Hematopoietic multipotent progenitor cell treated with erythropoietin and hydrocortisone succinate and interleukin-3 and kit ligand, for 17 days (in vitro differentiated cells): ENCODE measurements around the gene PRPH.
"Not testable (repeated sequence)": the region's sequence is repeated elsewhere in the genome, so short reads cannot be mapped to it uniquely, and the experiment has no call there.

Experiments used
- DNase-seq: peaks from one replicate; pipeline ENCODE4 v3.0.0-alpha.2; 2015; ENCODE audit warnings: low spot score

The PRPH gene

DNA sequence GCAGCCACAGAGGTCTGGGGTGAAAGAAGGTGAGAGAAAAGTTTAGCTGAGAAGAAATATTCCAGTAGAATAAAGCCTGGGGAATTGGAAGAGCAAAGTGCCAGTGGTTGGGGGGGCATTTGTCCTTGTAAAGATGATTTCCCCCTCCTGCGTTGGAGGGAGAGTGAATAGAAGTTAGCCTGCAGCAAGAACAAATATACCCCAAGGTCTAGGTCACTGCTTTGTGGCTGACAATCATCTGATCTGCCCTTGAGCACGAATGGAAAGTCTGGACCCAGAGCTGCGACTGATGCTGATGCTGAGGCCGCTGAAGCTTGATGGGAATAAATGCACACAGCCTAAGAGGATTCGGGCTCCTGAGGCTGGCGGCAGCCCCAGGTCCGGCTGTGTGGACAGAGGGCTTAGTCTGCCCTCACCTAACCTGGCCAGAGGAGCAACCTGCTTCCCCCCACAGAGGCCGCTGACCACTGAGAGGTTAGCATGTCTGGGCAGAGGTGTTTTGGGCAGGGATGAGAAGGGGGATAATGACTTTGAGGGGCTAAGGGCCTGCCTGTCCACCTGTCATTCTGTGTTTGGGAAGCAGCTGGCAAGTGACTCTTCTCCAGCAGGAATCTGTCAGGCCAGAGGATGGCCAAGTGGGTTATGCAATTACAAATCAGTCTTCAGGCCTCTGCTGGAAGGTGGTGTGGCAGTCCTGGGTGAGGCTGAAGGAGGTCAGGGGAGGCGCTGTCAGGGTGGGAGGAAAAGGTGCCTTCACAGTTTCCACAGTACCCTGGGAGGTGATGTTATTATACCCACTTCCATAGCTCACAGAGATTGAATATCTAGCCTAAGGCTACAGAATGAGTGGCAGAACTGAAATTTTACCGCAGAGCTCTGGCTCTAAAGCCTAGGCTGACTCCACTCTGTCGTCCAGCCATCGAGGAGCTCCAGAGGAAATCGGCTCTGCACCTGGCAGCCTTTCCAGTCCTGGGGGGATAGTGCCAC lies 18.4 kb upstream of the PRPH start:
- DNase-seq: no peak

DNA sequence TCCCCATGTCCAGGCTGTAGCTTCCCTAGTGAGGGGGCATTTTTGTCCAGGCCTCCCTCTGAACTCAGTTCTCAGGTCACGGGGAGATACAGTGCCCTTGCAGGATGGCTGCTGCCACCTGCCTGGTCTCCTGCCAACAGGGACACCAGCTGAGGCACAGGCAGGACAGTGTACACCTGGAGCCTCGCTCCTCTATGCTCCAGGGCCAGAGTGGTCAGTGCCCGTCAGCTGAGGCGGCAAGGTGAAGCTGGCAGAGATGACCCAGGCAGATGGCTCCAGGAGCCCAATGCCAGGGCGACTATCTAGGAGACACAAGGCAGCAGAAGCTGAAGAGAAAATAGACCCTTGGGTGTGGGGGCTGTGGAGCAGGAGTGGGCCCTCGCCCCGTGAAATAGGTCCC lies 17.5 kb upstream of the PRPH start:
- DNase-seq: no peak

DNA sequence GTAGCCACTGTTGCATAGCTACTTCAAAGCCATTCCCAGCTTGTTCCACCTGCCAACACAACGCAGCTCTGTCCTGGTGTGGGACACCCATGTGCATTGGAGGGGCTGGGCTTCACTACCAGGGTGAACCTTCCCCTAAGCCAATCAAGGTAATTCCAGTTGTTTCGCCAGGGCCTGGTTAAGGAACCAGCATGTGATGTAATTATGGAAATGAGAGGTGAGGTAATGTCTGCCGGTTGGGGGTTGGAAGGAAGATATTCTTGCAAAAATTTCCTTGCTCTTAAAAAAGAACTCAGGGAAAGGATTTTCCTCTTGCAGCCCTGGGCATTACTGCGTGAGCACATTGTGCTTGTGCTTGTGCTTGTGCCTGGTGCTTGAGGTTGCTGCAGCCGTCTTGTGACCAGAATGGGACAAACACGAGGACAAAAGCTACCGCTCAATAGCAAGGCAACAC lies 15.2 kb upstream of the PRPH start:
- DNase-seq: no peak

DNA sequence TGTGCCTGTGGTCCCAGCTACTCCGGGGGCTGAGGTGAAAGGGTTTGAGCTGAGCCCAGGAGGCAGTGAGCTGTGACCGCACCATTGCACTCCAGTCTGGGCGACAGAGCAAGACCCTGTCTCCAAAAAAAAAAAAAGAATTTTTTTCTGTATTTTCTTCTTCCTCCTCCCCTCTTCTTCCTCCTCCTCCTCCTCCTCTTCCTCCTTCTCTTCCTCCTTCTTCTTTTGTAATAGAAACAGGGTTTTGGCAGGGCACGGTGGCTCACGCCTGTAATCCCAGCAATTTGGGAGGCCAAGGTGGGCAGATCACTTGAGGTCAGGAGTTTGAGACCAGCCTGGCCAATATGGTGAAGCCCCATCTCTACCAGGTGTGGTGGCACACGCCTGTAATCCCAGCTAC lies 14.4 kb upstream of the PRPH start:
- not testable (repeated sequence) for DNase-seq

DNA sequence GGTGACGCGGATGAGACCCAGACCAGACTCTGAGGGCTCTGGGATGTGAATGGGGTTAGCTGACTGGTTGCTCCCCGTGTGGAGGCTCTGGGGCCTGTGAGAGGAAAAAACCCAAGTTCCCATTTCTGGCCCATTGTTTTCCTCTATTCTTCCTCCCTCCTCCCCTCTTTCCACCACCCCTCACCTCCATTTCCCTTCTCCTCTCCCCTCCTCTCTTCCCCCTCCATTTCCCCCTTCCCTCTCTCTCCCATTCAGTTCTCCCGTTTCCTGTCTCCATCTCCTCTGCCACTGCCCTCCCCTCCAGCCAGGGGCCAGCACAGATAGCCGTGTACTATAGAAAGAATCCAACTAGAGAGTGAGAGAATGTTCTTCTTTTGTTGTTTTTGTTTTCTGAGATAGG lies 12.6 kb upstream of the PRPH start:
- no peak for DNase-seq

DNA sequence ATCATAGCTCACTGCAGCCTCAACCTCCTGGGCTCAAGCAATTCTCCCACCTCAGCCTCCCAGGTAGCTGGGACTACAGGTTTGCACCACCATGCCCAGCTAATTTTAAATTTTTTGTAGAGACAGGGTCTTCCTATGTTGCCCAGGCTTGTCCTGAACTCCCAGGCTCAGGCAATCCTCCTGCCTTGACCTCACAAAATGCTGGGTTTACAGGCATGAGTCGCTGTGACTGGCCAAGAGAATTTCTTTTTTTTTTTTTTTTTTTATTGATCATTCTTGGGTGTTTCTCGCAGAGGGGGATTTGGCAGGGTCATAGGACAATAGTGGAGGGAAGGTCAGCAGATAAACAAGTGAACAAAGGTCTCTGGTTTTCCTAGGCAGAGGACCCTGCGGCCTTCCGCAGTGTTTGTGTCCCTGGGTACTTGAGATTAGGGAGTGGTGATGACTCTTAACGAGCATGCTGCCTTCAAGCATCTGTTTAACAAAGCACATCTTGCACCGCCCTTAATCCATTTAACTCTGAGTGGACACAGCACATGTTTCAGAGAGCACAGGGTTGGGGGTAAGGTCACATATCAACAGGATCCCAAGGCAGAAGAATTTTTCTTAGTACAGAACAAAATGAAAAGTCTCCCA lies 12.1 kb upstream of the PRPH start:
- not testable (repeated sequence) for DNase-seq

DNA sequence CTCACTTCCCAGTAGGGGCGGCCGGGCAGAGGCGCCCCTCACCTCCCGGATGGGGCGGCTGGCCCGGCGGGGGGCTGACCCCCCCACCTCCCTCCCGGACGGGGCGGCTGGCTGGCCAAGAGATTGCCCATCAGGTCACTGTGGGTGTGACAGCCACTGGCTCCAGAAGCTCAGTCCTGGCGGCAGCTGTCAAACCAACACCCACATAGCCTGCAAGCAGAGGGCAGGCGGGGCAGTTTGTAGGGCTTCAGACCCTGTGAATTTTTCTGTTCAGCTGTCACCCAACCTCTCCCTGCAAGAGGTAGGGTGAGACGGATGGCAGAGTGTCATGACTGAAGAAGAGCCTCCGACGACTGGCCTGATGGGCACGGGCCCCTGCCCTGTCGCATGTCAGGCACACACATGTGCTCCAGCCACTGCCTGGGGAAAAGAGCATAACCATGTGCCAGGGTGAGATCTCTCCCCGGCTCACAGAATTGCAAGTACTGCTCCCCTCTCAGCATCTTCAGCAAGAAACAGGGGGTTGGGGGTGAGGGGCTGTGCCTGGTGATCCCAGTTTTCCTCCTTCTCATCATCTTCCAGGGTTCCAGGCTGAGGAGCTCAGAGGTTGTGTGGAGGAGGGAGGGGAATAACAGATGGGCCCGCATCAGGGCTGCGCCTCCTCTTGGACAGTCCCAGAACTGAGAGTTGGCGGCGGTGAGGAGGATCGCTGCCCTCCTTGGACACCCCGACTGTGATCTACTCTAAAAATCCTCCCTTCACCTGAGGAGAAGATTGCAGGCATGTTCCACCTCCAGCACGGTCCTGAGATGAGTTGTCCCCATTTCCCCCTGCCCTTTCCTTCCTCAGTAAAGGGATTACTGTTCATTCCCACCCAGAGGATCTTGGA lies 11.2 kb upstream of the PRPH start:
- no peak for DNase-seq

DNA sequence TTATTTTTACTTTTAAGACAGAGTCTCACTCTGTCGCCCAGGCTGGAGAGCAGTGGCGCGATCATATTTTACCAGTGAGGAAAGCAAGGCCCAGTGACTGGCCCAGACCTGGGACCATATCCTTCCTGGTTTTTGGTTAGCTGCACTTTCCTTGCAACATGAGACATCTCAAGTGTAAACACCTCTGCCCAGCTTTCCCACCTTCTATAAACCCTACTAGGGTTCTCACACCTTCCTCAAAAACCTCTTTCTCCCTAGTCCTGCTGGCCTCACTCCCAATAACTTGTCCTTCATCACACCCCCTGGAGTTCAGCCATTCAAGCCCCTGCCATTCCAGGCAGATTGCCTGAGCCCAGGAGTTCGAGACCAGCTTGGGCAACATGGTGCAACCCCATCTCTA lies 10.3 kb upstream of the PRPH start:
- DNase-seq: no peak

DNA sequence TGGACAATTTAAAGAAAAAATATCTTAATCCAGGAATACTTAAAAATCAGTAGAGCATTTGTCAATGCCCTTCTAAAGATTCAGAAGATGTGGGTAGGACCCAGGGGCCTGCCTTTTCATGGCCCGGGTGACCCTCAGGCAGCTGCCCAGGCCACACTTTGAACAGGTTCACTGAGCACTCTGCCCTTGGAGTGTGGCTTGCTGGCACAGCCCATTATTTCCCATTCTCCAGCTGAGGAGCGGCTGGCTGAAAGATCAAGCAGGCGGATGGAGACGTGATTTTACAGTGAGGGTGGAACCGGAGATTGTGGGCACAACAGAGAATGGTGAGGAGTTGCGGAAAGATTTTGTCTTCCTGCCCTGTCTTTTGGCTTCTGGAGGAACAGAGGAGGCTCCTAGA lies 7.1 kb upstream of the PRPH start:
- no peak for DNase-seq

DNA sequence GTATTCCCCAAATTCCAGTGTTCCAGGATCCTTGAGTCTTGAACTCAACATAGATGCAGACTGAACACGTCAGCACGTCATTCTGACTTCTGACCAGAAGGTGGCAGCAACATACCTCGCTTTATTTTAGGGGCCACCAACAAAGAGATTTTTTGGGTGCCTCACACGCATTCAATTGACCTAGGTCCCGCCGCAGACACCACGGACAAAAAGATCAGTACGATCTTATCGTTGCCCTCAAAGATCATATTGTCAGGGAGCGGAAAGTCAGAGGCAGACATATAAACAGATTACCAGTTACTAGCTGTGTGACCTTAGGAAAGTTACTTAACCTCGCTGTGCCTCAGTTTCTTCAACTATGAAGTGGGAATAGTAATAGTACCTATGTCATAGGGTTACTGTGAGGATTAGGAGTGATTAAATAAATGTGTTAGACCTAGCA lies 6.5 kb upstream of the PRPH start:
- DNase-seq: peak; percentile 77

DNA sequence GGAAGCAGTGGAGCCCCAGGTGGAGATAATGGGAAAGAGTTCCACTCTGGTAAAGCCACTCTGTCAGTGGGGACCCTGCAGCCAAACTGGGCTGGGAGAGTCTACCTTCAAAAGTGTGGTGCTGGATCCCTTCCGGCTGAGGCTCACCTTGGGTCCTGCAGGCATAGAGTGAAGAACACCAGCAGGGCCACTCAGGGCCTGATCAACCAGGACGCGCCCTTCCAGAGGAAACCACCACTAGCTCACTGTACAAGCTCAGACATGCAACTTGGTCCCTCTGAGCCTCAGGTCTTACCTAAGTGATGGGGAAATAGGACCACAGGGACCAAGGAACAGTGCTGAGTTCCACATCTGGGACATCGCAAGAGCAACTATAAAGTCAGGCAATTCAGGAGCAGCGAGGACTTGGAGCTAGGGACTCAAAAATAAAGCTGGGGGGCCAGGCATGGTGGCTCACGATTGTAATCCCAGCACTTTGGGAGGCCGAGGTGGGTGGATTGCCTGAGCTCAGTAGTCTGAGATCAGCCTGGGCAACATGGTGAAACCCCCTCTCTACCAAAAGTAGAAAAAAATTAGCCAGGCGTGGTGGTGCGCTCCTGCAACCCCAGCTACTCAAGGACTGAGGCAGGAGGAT lies 5.9 kb upstream of the PRPH start:
- DNase-seq: no peak

DNA sequence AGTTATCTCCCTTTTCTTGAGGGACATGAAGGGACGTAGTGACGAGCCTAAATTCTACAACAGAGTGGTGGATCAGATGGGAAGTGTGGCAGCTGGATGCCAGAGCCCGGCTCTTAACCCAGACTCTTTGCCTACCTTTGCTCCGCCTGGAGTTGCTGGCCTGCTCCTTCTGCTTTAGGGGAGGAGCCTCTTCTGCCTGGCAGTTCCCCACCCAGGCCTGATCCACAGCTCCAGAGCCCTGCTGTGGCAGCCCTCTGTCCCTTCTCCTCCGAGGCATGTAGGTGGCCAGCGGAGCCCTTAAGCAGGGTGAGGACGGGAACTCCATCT lies 2.3 kb upstream of the PRPH start:
- DNase-seq: no peak

DNA sequence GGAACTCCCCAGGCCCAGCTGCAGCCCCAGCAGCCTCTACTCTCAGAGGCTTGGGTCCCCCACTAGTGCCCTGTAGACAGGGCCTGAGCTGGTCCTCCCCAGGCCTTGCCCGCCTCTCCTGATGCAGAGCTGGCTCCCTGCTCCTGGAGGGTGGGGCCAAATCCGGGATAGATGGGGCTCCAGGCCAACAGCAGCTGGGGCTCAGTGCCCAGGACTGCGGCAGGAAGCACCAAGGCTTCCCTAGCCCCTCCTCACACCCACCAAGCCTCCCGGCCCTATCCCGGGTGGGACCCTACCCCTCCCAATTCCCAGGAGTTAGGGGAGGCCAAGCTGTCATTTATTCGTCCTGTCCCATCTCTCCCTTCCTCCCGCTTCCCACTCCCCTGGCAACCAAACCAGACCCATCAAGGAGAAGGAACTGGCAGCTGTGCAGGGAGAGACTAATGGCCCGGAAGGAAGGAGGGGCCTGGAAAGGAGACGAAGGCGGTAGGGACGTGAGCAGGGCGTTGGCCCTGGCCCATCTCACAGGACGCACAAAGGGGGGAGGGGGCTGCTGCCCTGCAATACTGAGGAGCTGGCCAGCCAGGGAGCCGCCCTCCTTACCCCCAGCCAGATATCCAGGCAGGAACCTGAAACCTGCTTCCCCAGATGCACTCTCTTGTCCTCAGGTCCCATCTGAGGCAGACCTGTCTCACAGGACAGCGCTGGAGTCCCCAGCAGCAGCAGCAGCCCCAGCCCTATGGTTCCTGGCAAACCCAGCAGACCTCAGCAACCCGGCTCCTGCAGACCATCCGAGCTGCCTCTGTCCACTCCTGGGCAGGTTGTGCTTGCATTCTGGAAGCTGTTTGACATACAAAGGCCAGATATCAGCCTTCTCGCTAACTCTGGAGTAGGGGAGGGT lies 1.6 kb upstream of the PRPH start:
- DNase-seq: no peak

DNA sequence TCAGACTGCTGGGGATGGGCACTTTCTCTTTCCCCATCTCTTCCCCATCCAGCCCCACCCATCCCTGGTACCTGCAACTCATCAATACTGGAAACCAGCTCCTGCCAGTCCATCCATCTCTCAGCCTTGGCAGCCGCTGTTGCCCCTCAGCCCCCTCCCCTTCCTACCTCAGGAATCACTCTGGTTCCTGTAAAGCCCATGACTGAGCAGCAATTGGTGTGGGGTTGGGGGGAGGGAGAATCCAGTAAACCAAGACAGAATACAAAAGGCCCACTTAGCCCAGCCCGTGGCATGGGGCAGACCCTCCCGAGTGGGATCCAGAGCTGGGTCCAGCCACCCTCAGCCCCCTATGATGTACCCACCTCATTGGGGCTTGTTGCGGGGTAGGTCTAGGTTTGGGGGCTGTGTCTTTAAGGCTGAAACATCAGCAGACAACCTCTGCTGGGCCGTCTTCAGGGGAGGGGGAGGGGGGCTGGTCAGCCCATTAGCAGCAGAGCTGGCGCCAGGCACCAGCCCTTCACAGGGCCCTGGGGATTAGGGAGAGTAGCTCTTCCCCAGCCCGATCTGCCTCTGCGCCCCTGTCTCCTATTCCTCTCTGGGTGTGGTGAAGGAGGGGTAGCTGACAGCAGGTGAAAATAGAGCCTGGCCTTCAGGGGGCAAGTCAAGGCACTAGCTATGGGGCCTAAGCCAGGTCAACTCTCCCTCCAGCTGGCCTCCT lies 702 bp upstream of the PRPH start:
- DNase-seq: no peak

DNA sequence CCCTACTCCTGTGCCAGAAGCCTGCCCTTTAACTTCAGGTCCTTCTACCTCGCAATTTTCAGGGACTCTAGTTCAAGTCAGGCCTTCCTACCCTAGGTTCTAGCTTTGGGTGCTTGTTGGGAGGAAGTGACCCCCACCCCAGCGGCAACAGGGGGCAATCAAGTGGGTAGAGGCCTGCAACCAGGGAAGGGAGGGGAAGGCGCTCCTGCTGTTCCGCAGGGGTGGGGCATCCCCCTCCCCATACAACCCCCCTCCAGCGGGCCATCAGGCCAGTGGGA lies 204 bp upstream of the PRPH start:
- DNase-seq: no peak

DNA sequence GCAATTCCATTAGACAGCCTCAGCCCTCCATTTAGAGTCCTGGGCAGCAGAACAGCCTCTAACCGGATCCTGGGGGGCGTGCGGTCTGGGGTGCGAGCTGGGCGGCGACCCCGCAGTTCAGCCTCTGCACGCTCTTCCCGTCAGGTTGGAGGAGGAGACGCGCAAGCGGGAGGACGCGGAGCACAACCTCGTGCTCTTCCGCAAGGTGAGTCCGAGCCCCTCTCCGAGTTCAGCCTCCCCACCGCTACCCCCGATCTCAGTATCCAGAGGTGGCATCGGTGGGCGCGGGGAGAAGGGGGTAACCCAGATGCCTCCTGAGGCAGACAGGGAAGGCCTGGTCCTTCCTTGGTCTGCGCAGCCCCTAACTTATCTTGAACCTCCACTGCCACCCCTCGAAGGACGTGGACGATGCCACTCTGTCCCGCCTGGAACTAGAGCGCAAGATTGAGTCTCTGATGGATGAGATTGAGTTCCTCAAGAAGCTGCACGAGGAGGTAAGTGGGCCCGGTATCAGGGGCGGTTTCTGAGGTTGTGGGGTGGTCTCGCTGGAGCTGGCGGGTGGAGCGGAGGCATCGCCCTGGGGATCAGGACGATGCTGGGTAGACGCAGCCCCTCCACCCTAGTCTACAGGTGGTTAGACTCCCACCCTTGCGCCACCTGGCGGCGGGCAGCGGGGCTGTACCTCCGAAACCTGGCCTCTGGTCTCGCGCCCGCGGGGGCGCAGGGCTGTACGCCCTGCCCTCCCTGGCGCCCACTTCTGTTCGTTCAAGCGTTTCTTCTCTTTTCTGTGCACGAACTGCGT lies 1.3 kb downstream of the PRPH start:
- DNase-seq: peak; percentile 68

DNA sequence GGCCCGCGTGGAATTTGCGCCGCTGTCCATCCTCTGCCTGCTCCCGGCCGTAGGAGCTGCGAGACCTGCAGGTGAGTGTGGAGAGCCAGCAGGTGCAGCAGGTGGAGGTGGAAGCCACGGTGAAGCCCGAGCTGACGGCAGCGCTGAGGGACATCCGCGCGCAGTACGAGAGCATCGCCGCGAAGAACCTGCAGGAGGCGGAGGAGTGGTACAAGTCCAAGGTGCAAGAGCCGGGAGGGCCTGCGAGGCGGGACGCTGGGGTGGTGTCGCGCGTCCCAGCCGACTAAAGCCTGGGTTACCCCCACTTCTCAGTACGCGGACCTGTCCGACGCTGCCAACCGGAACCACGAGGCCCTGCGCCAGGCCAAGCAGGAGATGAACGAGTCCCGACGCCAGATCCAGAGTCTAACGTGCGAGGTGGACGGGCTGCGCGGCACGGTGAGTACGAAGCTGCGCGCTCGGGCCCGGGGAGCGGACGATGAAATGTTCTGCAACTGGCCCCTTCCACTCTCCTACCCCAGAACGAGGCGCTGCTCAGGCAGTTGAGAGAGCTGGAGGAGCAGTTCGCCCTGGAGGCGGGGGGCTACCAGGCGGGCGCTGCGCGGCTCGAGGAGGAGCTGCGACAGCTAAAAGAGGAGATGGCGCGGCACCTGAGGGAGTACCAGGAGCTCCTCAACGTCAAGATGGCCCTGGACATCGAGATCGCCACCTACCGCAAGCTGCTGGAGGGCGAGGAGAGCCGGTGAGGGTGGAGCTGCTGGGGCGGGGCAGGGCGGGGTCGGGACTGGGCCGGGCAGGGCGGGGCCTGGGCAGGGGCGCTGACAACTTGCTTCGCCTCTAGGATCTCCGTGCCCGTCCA lies 2.1 kb downstream of the PRPH start:
- no peak for DNase-seq

DNA sequence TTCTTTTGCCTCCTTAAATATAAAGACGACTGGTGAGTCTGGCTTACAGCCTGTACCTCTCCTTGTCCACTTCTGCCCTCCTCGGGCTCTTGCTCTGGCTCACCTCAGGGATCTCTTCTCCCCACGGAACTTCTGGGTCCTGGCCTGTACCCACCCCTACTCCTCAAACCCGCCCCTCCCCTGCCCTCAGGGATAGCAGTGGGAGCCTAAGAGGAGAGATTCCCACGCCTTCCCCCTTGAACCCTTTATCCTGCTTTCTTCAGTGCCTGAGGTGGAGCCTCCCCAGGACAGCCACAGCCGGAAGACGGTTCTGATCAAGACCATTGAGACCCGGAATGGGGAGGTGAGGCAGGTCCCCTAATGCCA lies 2.7 kb downstream of the PRPH start:
- no peak for DNase-seq

DNA sequence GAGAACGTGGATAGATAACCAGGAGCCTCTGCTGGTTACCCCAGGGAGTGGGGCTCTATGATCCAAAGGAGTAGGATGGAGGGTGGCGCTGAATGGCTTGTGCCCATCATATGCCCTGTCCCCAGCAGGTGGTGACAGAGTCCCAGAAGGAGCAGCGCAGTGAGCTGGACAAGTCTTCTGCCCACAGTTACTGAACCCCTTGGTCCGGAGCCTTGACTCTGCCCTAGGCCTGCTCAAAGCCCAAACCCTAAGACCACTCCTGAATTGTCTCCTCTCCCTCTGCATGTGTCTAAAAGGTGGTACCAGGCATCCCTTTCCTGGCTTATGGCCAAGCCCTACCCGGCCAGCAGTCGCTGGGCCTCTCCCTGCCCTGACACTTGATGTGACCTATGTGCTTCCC lies 3.2 kb downstream of the PRPH start:
- no peak for DNase-seq
